GM18870 (cell line): ENCODE data around the gene TPD52L1.
"Not testable (repeated sequence)": the region's sequence is repeated elsewhere in the genome, so short reads cannot be mapped to it uniquely, and the experiment has no call there.

Experiments used
- ATAC-seq: cut with Tn5 transposase; IDR thresholded peaks from one replicate; pipeline ENCODE4 v1.9.1; 2021; ENCODE audit warnings: moderate library complexity; ENCODE audit not compliant: unreplicated experiment

TPD52L1 gene, protein sequence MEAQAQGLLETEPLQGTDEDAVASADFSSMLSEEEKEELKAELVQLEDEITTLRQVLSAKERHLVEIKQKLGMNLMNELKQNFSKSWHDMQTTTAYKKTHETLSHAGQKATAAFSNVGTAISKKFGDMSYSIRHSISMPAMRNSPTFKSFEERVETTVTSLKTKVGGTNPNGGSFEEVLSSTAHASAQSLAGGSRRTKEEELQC

DNA sequence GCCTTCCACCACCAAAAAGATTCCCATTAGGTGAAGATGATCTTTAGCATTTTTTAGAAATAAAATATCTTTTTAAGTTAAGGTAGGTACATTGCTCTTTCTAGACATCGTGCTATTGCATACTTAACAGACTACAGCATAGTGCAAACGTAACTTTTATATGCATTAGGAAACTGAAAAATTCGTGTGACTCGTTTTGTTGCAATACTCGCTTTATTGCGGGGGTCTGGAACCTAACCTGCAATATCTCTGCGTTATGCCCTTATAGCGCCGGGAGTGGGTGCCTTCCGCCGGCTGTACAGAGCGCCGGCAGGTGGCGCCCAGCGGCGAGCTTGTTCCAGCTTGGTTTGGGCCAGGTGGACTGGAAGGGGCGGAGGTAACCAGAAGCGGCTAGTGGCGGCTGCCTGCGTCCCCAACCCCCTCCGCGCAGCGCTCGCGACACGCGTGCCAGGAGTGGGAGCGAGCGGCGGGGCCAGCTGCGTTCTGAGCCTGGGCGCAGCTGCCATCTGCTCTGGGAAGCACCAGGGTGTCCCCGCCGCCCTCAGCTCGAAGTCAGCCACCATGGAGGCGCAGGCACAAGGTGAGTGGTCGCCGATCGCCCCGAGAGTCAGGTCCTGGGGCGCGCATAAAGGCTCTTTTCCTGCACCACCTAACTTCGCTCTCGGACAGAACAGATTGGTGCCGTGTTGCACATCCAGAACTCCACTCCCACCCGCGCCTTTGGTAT, at the start of gene TPD52L1:
Gene TPD52L1 (plus strand): TSS at position 383 of the 727 bp plus-strand sequence. CDS start 179 bp downstream, at position 562.
- ATAC-seq: peak; percentile 84

DNA sequence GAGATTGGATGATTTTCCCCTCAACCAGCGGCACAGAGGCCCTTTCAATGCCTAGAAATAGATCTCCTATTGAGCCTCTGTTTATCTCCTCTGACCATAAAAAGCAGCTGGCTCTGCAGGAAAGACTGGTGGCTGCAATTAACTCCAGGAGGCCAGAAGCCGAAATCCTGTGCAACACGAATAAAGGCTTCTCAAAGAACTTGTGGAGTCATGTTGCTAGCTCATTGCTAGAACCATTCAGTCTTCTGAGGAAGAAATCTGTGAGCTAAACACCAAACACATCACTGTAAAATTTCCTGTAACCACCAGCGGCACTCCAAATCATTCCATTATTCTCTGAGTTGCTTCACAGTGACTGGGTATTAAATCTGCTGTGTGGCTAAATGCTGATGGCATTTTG, 49.1 kb upstream of the TPD52L1 start:
- ATAC-seq: no peak

DNA sequence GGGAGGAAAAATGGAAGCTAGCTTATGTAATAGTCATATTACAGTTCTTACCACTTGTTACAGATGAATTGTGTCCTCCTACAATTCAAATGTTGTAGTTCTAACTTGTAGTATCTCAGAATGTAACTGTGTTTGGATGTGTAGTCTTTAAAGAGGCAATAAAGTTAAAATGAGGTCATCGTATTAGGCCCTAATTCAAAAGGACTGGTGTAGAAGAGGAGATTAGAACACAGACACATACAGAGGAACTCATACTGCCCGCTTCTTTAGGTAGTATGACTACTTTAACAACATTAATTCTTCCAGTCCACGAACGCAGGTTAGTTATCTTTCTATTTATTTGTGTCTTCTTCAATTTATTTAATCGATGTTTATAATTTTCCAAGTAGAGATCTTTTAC, 46.5 kb upstream of the TPD52L1 start:
- no peak for ATAC-seq

DNA sequence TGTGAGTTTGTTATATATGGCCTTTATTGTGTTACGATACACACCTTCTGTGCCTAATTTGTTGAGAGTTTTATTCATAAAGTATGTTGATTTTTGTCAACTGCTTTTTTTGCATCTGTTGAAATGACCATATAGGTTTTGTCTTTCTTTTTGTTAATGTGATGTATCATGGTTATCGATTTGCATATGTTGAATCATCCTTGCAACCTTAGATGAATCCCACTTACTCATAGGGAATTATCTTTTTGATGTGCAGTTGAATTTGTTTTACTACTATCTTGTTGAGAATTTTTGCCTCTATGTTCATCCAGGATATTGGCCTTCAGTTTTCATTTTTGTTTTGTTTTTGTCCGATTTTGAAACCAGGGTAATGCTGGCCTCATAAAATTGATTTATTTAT, 45.7 kb upstream of the TPD52L1 start:
- ATAC-seq: no peak

DNA sequence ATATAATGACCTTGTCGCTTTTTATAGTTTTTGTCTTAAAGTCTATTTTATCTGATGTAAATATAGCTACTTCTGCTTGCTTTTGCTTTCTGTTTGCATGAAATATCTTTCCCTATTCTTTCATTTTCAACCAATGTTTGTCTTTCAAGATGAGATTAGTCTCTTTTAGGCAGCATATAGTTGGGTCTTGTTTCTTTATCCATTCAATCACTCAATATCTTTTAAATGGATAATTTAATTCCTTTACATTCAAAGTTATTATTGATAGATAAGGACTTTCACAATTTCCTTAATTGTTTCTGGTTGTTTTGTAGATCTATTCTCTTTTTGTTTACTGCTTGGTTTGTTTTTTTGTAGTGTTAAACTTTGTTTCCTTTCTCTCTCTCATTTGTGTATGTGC, 43.5 kb upstream of the TPD52L1 start:
- ATAC-seq: no peak

DNA sequence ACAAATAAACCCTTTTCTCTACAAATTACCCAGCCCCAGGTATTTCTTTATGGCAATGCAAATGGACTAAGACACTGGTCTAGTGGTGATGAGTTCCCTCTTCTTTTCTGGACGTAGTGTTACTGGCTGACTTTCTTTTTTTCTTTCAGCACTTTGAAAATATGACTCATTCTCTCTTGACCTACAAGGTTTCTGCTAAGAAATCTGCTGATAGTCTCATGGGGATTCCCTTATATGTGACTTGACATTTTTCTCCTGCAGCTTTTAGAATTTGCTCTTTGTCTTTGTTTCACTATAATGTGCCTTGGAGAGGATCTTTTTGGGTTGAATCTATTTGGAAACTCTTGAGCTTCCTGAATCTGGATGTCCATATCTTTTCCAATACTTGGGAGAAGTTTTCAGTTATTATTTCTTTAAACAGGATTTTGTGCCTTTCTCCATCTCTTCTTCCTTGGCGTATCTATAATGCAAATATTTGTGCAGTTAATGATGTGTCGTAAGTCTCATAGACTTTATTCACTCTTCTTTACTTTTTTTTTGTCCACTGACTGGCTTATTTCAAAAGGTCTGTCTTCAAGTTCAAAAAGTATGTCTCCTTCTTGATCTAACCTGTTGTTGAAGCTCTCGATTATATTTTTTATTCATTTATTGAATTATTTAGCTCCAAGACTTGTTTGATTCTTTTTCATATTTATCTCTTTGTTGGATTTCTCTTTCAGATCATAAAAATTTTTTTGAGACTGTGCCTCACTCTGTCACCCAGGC, 42.2 kb upstream of the TPD52L1 start:
- no peak for ATAC-seq

DNA sequence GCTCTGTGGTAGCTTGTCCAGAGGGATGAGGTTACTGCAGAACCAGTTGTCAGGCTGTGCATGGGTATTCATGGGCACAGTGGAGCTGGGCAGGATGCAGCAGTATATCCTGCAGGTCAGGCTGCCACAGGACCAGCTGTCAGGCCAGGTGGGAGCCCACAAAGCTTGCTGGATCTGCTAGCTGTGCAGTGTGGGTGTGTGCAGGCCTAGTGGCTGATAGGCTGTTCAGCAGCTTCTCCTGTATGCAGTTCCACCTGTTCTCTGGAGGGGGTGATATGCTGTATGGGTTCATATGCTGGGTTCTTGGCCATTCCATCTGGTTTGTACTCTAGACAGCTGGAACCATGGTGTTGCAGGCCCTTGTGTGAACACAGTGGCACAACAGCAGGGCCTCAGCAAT, 40.6 kb upstream of the TPD52L1 start:
- ATAC-seq: no peak

DNA sequence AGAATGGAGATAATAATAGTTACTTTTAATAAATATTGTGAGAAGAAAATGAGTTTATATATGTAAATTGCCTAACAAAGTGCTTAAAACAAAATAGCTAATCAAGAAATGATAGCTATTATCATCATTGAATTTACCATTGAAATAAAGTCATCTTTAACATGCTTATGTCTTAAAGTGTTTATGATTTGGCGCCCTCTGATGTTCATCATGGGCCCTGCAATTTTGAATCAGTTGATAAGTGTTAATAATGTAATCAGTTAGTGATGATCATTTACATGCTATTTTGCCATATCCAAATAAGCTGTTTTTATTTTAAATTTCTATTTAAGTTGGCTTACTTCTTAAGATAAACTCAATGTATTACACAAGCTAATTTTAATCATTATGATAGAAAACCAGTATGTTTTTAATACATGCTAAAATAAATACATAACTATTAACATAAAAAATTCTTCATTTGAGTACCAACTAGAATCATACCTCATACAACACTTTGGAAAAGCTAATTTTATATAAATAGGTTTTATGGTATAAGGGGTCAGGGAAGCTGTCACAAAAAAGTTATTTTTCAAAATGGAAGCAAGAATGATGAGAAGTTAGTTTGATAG, 39.2 kb upstream of the TPD52L1 start:
- ATAC-seq: no peak

DNA sequence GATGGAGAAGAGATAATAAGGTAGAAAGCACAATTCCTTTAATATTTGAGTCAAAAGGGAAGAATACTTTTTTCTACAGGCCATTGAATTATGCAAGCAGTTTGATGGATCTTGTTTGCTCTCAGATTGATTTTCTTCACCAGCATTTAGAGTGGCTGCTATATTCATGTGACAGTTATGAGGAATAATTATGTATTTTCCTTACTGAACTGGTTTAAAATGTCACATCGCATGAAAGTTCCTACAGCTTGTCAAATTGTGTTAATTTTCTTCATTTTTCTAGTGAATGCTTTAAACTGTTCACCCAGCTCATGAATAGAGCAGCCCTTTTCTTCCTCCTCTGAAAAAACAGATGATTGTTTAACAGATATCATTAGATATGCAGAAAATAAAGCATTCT, 37.4 kb upstream of the TPD52L1 start:
- ATAC-seq: no peak

DNA sequence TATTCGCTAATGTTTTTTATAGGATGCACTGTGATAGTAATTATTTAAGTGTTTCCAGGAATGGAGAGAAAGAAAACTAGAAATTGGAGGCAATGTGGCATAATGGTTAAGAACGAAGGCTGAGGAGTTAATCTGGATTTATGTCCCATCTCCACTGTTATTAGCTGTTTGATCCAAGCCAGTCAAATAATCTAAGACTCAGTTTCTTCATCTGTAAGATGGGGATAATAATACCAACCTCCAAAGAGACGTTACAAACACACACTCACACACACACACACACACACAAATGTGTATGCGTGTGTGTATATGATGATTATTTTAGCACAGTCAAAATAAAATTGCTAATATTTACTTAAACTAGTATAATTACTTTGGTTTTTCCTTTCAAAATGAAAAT, 36.9 kb upstream of the TPD52L1 start:
- no peak for ATAC-seq

DNA sequence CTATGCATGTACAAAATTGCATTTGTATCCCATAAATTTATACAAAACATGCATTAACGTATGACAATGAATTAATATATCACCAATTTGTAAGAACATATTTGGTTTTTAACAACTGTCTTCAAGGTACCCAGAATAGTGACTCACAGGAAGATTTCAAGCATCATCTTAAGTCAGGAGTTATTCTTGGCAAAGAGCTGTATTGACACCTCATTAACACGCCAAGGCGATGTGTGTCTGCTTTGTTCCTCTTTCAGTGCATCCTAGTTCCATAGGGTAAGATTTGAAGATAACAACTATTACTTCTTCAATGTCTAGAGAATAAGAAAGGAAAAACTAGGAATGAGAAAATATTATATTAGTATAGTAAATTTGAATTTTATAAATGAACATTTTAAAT, 35.8 kb upstream of the TPD52L1 start:
- no peak for ATAC-seq

DNA sequence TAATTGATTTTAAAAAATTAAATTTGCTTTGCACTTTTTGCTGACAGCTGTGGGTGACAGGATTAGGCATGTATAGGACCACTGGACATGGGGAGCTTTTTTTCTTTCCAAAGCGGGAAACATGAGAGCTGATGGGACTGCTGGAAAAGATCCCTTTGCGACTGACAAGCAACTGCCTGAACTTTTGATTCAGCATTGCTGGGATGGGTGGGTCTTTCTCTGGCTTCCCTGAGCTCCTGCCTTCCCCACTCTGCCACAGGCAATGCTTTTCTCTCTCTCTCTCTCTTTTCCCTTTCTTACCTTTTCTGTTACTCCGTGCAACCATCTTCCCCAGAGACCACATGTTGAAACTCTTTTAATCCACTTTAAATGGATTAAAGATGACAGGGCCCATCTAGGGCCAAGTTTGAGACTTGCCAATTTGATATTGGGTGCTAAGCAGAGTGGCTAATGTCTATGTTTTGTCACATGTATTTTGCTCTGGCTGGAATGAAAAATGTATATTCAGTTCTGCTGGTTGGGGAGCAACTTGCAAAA, 33.5 kb upstream of the TPD52L1 start:
- ATAC-seq: no peak

DNA sequence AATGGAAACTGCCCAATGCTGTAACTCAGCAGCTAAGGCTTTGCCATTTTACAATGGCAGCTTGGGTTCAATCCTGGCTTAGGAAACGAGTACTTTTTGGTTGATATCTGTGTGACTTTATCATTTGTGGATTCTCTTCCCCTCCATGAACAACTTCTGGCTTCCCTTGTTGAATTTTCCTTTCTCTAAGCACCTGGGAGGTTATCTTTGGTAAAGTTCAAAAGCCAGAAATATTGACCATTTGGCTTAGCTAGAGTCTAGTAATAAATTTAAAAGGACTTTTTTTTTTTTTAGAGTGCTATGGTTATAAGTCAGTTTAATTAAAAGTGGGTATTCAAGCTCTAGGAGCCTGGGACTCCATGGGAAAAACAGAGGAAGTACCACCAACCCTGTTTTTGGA, 31.7 kb upstream of the TPD52L1 start:
- ATAC-seq: no peak

DNA sequence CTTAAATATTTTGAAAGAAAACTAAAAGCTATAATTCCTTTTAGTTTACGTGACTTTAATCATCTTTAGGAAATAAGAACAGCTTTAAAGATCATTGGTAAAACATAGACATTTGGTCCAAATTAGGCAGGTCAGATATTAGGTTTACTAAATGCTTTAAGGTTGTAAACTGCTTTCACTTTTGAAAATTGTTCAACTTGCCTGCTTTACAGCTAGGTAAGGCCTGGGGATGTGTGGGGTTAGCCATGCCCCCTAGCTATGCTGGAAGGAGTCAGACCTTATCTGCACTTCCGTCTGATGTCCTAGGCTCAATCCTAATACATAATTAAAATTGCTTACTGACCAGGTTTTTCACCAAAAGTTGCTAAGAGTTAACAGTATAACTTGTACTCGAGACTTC, 30.5 kb upstream of the TPD52L1 start:
- no peak for ATAC-seq

DNA sequence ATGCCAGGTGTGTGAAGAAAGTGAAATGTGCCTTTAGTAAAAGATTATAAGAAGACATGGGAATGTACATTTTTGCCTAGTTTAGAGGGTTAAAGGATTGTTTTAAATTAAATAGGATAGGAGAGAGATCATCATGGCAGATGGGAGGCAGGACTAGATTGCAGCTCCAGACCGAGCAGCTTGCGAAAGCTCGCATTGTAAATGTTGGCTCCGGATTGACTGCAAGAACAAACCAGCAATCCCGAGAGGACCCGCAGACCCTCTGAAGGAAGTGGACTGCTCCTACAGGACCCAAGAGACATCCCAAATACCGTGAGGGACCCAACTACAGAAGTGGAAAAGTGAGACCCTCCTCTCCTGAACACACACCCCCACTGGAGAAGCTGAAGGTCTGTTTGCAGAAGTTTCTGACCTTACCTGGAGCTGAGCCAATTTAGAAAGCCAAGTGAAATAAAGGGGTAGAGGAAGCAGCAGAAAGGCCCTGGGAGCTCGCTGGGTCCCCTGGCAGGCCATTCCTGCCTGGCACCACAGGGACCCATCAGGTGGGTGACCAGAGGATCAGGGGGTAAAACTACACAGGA, 30.0 kb upstream of the TPD52L1 start:
- no peak for ATAC-seq

DNA sequence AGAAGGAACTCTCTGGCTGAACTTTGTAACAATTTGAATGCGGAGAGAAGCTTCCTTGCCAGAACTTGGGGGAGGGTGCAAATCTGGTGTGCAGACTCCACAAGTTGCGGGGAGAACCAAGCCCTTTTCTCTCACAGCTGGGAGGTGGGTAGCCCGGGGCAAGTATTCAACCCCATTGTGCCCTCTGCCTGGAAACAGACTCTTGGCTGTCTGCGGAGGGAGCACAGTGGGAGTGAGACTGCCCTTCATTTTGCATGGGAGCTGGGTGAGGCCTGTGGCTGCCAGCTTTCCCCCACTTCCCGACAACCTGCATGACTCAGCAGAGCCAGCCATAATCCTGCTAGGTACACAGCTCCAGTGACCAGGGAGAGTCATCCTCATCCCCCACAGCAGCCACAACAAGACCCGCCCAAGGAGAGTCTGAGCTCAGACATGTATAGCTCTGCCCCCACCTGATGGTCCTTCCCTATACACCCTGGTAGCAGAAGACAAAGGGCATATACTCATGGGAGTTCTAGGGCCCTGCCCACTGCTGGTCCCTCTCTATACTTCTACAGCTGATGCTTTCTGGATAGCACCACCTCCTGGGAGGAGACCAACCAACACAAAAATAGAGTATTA, 29.4 kb upstream of the TPD52L1 start:
- ATAC-seq: no peak

DNA sequence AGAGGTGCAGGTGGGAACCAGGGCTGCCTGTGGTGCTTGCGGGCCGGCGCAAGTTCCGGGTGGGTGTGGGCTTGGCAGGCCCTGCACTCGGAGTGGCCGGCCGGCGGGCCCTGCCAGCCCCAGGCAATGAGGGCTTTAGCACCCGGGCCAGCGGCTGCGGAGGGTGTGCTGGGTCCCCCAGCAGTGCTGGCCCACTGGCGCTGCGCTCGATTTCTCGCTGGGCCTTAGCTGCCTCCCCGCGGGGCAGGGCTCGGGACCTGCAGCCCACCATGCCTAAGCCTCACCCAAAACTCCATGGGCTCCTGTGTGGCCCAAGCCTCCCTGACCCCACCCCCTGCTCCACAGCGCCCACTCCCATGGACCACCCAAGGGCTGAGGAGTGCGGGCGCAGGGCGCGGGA, 27.7 kb upstream of the TPD52L1 start:
- not testable (repeated sequence) for ATAC-seq

DNA sequence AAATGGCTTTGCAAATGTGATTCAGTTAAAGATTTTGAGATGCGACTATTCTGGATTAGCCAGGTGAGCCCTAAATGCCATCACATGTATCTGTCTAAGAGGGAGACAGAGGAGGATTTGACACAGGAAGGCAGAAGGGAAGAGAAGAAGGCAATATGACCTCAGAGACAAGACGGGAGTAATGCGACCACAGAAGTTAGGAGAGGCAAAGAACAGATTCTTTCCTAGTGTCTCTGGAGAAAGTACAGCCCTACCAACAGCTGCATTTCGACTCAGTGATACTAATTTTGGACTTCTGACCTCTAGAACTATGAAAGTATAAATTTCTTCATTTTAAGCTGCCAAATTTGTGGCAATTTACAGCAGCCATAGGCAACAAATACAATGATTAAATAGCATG, 24.2 kb upstream of the TPD52L1 start:
- no peak for ATAC-seq

DNA sequence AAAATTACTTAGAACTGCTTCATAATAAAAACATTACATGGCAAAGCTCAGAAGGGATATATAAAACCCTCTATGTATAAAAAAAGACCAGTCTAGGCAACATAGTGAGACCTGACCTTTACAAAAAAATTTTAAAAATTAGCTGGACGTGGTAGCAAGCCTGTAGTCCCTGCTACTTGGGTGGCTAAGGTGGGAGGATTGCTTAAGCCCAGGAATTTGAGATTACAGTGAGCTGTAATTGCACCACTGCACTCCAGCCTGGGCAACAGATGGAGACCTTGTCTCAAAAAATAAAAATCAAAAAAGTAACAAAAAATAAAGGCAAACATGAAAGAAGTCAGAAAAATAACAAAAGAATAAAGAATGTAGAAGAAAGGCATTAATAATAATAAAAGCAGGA, 21.5 kb upstream of the TPD52L1 start:
- ATAC-seq: no peak

DNA sequence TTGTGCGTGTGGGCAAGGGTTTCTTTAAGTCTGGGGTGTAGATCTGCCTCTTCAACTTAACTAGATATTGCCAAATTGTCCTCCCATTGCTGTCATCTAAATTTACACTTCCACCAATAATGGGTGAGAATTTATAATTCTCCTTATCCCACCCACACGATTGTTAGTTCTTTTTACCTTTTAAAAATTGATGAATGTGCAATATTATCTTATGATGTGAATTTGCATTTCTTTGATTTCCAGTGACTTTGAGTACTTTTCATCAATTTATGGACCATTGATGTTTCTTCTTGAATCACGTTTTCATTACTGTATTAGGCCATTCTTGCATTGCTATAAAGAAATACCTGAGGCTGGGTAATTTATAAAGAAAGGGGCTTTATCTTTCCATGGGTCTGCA, 17.2 kb upstream of the TPD52L1 start:
- no peak for ATAC-seq

DNA sequence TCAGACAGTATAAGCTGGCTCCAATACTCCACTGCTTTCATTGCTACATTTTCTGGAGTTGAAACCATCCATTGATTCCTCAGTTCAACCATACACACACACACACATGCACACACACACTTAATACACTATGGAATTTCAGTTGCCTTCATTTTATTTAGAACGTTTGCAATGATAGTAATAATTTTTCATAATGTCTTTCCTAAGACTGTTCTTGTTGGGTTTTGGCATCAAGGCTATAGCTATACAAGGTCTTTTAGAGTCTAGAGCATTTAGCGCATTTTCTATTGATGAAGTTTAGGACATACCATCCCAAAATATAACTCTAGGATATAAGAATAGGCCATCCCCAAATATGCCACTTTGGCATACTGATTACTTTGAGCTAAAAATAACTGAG, 15.5 kb upstream of the TPD52L1 start:
- no peak for ATAC-seq
